Lung (tissue), 12 donors: ENCODE data around the gene NOS1. TPM values are rescaled to one million over a fixed set of nuclear protein-coding genes. Genes with fewer than 3 reads are reported as not detected.

Experiments used
- ATAC-seq: fragments of 200-7000 bp; cut with Tn5 transposase; one replicate; pipeline ENCODE4 v1.9.1; 2020; ENCODE audit warnings: moderate number of reproducible peaks; ENCODE audit not compliant: insufficient read depth, low FRiP score
- DNase-seq, 3 donors: peaks; one replicate each; pipeline ENCODE4 v3.0.0-alpha.2; 2013 to 2017
- H3K27ac ChIP-seq, 2 donors: one replicate each; pipeline ENCODE4 v1.5.1; 2013; ENCODE audit warnings: mild to moderate bottlenecking in 2 of 2, moderate library complexity in 2 of 2, control low read depth in 1 of 2, inconsistent platforms in 1 of 2, low read depth in 1 of 2, low read length in 1 of 2
- H3K27me3 ChIP-seq, 3 donors: one replicate each; pipeline ENCODE4 v1.5.1; 2013; ENCODE audit warnings: low read length in 2 of 3; ENCODE audit not compliant: control insufficient read depth in 3 of 3, insufficient read depth in 3 of 3
- H3K36me3 ChIP-seq, 4 donors: one replicate each; pipeline ENCODE4 v1.5.1; 2013; ENCODE audit warnings: low read length in 4 of 4, mild to moderate bottlenecking in 1 of 4, moderate library complexity in 1 of 4; ENCODE audit not compliant: control insufficient read depth in 4 of 4, insufficient read depth in 4 of 4
- H3K4me1 ChIP-seq, 5 donors: one replicate each; pipeline ENCODE4 v1.5.1; 2013; ENCODE audit warnings: low read length in 5 of 5, mild to moderate bottlenecking in 2 of 5, moderate library complexity in 1 of 5; ENCODE audit not compliant: control insufficient read depth in 5 of 5, insufficient read depth in 5 of 5
- H3K4me3 ChIP-seq: one replicate; pipeline ENCODE4 v1.5.1; 2013; ENCODE audit warnings: mild to moderate bottlenecking, control low read depth, moderate library complexity
- H3K9ac ChIP-seq, 2 donors: one replicate each; pipeline ENCODE4 v1.5.1; 2013; ENCODE audit warnings: low read length in 2 of 2, control low read depth in 1 of 2; ENCODE audit not compliant: insufficient read depth in 1 of 2
- H3K9me3 ChIP-seq, 4 donors: one replicate each; pipeline ENCODE4 v1.5.1; 2013; ENCODE audit warnings: low read length in 3 of 4, mild to moderate bottlenecking in 1 of 4, moderate library complexity in 1 of 4; ENCODE audit not compliant: control insufficient read depth in 4 of 4, insufficient read depth in 3 of 4
- CTCF ChIP-seq: IDR thresholded peaks from 2 replicates; pipeline ENCODE4 v1.5.1; 2012; ENCODE audit warnings: mild to moderate bottlenecking; ENCODE audit errors: control extremely low read depth, extremely low read depth
- WGBS, 2 donors: extraction: QIAGEN DNeasy Blood & Tissue Kit; methylation state at CpG; one replicate each; pipeline ENCODE4 v1.1.7; 2013; 5-methylcytosine and 5-hydroxymethylcytosine counted together
- polyA plus RNA-seq, 2 donors: library from polyadenylated mRNA; stranded (reverse); fragments of 200-250 nt; gene quantifications; one replicate each; pipeline ENCODE4 v1.2.1, GENCODE V29; 2013
- total RNA-seq, 2 donors: library from RNA; depleted of rRNA in 1 of 2; stranded (reverse); fragments of >200 nt in 1 of 2; gene quantifications; one replicate each; pipeline ENCODE4 v1.2.1, GENCODE V29; 2014 to 2021
- donor health status: control.
- donor health status: control.
- donor health status: Bipolar disorder and iron deficiency.
- donor health status: healthy.
- donor health status: DM: yes; HTN: yes; CAD: no.

Gene NOS1
- total and polyA plus RNA-seq, 4 donors: 0.25 to 2.4 (median 0.74) TPM

- H3K27me3 ChIP-seq: no peaks in the 10 kb centered on the region
- ATAC-seq: no peak
- no peak for DNase-seq
- TF ChIP-seq CTCF: no peak
- H3K27ac ChIP-seq: no peak overlapping the region
- H3K9ac ChIP-seq: no peak overlapping the region
- H3K4me3 ChIP-seq: no peak overlapping the region
- peaks cover 0 to 12% (median 6%) of the 10 kb centered on the region in 5 donors for H3K4me1 ChIP-seq
- H3K9me3 ChIP-seq: peaks cover 0 to 8% (median 3%) of the 10 kb centered on the region in 4 donors
- 76 to 83% methylated on average over 7 of the region's 7 CpGs for WGBS, 2 donors
- no peaks in the 10 kb centered on the region for H3K36me3 ChIP-seq
Observed at GRCh38 chr12:117404940-117405339, 43.5 kb upstream of the NOS1 start.

GRCh38 chr12:117404203-117404853 lies 42.9 kb upstream of the NOS1 start:
- H3K36me3 ChIP-seq: no peaks in the 10 kb centered on the region
- no peak for ATAC-seq
- DNase-seq: no peak
- H3K4me1 ChIP-seq: peaks cover 0 to 12% (median 6%) of the 10 kb centered on the region in 5 donors
- no peak for TF ChIP-seq CTCF
- H3K9ac ChIP-seq: no peak overlapping the region
- no peaks in the 10 kb centered on the region for H3K27me3 ChIP-seq
- WGBS, 2 donors: 68 to 80% methylated on average over 4 of the region's 4 CpGs
- peaks cover 0 to 8% (median 3%) of the 10 kb centered on the region in 4 donors for H3K9me3 ChIP-seq
- H3K4me3 ChIP-seq: no peak overlapping the region
- no peak overlapping the region for H3K27ac ChIP-seq

- Histone ChIP-seq H3K9ac (no peak overlapping the region), H3K27me3 (no peaks in the 10 kb centered on the region), H3K4me1 (peaks cover 0 to 11% (median 5%) of the 10 kb centered on the region in 5 donors), H3K27ac (no peak overlapping the region), H3K9me3 (peaks cover 0 to 8% (median 3%) of the 10 kb centered on the region in 4 donors), H3K36me3 (no peaks in the 10 kb centered on the region), H3K4me3 (no peak overlapping the region)
- DNase-seq (no peak), ATAC-seq (no peak)
- 91 to 92% methylated on average over 3 of the region's 3 CpGs for WGBS, 2 donors
- no peak for TF ChIP-seq CTCF
Observed at GRCh38 chr12:117403586-117404139, 42.2 kb upstream of the NOS1 start.
